NCI-H1092 treated with DMSO at 0.1 percent for 48 hours (cell line): Measurements from ENCODE around the gene MAP2K3.

Experiments
- DNase-seq: peaks from one replicate; lab custom pipeline; 2025; lab: John Stamatoyannopoulos, UW

Gene MAP2K3

DNA sequence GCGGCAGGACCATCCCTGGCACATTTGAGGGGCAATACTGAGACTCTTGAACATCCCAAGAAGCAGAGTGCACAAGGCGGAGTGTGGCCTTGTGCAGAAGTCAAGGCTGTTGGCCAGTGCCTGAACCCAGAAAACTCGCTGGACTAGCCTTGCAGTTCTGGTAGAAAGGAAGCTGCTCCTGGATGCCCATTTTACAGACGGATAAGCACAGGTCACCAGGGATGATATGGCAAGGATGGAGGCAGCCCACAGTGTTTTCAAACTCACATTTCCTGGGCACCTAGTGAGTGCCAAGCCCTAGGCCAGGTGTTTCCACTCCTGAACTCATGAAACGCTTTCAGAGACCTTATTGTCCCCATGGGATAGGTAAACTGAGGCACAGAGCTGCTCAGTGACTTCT lies 1.7 kb upstream of the MAP2K3 start:
- DNase-seq = no peak

DNA sequence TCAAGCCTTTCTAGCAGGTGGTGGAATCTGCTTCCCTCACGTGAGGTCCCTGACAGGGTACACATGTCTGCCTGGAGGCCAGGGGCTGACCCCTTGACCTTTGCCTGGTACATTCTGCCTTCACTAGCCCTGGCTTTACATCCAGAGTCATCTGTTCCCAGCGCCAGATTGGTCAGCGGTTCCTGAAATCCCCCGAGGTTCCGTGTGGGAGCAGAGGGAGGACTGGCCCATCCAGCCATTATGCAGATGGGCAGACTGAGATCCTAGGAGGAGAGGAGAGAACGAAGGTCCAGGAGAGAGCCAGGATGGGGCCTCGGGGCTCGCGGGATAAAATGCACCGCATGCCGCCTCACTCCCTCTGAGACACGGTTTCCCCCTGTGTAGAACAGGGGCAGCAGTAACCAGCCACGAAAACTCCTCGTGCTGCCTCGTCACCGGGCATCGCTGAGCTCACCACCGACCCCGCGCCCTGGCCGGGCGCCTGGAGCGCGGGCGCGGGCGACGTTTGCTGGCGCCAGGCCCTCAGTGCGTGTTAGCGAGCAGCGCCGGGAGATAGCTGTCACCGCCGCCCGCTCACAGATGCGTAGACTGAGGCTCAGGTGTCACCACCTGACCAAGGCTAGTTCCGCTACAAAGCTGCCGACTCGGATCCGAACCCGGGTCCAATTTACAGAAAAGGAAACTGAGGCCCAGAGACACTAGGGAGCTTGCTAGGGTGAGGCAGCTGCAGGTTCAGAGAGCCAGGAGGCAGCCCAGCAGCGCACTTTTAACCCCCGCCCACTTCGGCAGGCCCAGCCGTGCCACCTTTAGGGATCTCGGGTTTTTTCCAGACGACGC lies 811 bp upstream of the MAP2K3 start:
- DNase-seq = no peak

DNA sequence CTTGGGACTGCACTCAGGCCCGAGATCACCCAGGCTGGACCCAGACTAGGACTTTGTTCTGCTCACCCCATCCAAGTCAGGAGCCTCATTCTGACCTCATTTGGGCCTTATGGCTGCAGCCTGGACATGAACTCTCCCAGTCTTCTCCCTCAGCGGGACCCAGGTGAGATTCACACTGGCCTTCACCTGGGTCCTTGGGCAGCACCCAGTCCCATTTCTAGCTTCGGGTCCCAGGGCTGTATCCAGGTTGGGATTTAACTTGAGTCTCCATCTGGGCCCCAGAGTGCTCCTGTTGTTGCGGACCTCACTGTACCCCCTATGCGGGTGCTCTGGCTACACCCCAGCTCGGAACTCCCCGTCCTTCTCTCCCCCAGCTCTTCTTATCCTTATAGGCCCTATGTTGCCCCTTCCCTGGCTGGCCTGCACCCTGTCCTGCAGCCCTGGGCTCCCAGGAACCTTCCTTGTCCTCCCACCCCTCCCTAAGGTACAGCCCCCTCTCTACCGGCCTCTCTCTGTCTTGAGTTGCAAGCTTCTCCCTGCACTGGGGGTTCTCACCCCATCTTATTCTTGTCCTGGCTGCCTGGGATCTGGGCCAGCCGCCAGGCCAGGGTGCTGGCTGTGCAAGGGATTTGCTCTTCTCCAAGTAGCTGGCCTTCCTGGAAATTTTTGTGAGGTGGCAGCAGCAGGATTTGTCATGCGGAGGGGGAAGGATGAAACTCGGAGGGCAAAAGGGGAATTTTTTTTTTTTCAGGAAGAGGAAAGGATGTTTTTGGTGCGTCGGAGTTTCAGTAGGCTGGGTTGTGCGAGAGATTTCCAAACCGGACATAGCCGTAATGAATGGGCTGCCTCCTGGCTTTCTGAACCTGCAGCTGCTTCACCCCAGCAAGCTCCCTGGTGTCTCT lies 904 bp downstream of the MAP2K3 start:
- no peak for DNase-seq

DNA sequence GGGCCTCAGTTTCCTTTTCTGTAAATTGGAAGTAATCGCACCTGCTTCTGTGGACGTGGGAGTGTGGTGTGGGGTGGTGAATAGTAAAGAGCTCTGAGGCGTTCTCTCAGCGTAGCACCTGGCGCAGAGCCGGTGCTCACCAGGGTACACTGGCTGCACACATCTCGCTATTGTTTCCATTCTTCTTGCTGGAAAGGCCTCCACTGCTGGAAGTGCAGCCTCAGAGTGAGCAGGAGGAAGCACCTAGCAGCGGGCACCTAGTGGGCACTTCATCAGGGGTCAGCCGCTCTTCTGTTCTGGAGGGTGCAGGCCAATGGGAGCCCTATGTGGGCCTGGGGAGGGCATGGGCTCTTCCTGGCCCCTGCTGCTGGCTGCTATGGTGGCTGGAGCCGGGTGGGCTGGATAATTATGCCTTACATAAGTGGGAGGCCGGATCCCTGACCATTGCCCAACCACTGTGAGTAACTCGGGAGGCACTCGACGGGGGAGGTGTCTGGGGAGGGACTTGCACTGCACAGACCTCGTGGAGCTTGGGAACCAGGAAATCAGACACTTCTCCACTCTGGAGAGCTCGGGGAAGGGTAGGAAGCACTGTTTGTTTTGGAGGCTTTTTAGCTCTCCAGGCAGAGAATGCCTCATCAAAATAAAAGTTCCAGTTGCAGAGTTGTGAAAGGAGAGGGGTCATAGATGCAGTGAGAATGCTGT lies 1.7 kb downstream of the MAP2K3 start:
- DNase-seq = peak; percentile 53

DNA sequence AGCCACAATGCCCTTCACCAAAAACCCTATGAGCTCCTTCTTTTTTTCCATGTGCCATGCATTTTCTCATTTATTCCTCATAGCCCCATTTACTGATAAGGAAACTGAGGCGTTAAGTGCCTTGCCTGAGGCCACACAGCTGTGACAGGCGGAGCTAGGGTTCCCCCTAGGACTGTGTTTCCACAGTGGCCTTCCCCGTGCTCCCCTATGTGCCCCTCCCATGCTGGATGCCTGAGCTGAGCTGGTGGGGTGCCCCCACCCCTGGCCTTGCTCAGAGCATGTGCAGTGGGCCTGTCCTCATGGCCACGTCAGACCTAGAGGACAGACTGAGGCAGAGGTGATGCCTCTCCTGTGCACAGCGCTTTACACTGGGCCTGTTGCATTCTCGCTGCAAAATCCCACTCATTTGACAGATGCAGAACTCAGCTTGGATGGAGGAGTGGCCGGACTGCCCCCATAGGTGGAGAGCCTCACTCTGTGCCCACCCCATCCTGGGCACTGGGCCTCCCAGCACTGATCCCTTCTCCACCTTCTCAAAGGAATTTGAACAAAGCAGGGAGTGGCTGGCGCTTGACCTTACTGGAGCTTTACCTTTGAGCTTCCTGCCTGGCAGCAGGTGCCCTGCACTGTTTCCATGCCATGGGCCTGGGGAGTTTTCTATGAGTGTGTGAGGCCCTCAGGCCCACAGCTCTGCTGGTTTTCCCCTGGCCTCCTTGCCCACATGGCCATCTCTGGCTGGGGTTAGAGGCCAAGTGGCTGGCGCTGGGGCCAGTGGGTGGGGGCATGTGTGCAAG lies 2.6 kb downstream of the MAP2K3 start:
- no peak for DNase-seq

DNA sequence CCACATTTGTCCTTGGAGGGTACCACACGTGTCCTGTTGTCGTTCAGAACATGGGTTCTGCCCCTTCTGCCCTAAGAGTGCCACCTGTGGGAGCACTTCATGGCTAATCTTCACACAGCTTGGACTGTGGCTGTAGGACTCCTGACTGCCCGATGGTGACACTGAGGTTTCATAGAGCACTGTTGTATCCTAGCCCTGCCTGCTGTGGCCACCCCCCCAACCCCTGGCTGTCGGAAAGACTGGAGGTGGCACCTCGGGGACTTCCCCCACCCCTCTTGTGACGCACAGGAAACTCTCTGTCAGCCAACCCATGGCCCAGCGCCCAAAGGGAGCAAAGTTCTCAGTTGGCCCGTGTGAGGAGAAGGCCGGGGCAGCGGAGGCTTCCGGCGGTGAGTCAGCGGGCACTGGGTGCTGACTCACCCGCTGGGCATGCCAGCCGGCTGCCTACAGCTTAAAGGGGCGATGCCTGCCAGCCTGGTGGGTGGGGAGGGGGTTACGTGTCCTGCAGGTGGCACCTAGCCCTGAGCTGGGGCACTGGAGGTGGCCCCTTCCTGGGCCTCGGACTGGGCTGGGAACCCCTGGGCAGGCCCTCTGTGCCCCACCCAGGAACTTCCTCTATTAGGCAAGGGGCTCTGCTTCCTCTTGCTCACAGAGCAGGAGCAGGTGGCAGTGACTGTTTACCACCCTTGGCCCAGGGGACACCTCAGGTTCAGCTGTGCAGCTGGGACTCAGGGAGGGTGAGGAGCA lies 3.4 kb downstream of the MAP2K3 start:
- DNase-seq = no peak

DNA sequence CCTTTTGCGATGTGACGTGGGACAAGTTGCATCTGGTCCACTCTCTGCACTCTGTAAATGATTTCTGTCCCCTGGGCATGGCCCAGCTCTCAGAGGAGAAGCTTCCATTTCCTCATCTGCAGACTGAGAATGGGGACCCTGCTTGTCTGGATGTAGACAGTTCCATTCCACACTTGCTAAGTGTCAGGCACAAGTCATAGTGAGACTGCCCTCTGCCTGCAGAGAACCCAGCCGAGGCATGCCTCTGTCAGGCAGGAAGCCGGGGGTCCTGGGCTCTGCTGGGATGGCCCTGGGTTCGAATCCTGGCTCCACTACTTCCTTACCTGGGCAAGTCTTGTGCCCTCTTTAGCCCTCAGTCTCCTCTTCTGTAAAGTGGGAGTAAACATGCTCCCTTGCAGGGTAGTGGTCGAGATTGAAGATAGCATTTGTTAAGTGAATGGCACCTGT lies 4.1 kb downstream of the MAP2K3 start:
- no peak for DNase-seq

DNA sequence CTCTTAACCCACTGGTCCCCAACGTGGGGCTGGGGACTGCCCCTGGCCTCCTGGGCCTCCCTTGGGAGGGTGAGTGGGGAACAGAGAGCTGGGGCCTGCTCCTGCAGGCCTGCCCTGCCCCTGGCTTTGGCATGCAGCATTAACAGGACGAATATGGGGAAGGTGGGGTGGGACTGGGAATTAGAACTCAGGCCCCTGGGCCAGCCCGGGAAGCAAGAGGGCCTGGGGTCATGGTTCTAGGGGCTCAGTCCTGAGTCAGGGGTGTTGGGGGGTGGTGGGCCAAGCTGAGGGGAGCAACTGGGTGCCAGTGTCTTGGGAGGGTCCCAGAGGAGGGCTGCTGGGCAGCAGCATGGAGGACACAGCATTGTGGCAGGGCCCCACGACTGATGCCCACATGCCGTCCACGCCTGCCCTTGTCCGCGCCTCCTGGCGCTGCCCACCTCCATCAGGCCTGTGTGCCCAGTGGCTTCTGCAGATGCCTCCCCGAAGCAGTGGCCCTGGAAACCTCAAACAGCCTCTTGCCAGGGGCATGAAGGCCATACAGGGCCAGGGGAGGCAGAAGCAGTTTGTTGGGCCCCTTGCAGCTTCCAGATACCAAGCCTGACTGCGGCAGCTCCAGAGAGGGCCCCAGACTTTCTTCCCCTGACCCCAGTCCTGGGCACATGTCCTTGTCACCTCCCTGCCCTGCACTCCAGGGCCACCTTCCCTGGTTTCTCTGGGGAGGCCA lies 4.8 kb downstream of the MAP2K3 start:
- no peak for DNase-seq

DNA sequence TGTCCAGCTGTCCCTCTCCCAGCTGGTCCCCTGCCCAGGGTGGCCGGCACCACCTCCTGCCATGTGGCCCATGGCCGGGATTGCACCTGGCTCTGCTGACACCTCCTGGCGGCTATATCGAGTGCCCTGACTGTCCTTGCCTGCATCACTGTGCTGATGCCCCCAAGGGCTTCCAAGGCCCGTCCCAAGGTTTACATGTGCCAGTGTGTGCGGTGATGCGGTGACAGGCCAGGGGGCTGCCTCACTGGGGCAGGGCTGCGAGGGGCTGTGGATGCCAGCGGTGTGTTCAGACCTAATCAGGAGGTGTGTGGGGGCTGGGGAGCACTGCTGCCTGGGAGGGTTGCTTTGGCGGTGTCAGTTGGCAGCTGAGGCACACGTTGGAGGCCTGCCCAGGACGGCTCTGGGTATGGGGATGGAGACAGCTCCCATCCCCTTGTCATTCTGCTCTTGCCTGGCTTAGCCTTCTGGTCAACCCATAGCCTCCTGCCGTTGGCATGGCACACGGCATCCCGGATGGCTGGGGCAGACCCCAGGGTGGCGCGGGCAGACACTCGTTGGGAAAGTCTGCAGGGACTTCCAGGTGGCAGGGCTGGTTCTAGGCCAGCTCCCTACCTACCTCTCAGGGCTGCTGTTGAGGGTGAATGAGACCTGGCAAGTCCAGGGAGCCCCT lies 5.5 kb downstream of the MAP2K3 start:
- DNase-seq = peak; percentile 51

DNA sequence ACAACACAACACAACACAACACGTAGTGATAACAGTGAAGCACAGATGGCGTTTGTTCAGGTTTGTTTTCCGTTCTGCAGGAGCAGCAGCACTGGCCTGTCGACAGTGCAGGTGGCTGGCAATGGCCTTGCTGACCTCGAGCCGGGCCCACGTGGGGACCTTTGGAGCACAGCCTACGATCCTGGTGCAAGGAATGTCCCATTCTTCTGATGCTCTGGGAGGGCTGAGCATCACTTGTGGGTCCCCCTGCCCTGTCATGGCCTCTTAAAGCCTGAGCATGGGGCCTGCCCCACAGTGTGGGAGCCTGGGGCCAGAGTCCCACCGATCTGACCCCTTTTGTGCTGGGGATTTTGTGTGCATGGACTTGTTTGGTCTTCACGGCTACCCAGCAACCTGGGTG lies 6.8 kb downstream of the MAP2K3 start:
- no peak for DNase-seq

DNA sequence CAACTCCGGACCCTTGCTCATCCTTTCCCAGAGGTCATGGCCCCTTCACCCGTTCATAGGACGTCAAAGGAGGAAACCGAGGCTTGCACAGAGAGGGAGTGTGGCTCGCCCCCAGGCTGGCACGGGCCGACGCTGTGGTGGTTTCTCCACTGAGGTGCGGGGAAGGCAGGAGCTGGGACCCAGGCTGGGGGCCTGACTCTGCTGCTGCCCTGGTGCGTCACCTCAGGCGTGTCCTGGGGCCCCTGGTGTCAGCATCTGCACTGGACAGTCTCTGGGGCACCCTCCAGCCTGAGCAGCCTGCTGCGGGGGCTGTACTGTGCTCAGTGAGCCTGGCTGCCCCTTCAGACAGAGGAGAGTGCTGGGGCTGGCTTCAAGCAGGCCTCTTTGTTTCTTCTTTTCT lies 7.4 kb downstream of the MAP2K3 start:
- DNase-seq = no peak

DNA sequence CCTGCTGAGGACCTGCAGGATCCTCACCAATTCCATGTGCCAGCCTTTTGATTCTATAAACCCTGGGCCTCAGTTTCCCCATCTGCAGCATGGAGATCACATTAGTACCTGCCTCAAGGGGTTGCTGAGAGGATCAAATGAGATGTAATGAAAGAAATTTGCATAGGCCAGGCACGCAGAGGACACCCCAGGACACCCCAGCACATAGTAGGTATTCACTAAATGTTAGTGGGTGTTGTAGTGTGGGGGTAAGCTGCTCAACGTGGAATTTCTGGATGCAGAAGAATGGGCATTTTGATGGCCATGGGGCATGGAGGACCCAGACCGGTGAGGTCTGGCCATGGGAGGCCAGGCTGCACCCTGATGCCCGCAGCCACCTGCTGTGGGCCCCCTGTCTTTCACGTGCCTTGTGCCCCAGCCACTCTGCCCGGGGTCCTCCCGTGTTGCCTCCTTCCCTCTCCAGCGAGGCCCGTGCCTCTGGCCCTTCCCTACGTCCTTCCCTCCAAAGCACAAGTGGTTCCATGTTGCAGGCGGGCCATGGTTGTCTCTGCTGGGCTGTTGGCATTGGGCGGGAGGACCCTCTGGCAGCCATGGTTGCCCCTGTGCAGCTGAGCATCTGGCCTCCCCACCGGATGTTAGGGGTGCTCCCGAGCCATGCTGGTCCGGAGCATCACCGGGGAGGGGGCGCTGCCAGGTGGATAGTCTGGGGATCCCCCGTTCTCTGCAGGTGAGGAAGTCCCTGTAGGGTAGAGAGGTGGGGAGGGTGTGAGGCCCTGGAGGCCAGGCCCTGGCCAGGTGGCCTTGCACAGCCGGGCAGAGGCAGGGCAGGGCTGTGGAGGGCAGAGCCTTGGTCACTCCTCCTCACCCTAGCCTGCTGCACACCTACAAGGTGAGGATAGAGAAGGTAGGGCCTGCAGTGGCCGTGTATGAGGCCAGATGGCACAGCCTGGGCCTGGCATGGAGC lies 8.6 kb downstream of the MAP2K3 start:
- DNase-seq = no peak

DNA sequence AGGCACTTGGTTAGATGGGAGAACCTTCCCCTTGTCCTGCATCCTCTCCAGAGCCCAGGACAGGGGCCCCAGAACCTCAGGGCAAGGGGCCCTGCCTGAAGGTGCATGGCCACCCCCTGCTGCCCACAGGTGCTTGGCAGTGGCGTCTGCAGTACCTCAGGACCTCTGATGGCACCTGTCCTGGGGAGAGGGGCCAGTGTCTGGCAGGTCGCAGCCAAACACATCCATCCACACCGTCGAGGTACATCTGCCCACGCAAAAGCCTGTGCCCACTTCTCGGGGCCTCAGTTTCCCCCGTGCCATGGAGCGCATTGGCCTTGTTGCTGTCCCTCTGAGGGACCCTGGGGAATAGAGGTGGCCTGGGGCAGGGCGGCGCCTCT lies 9.3 kb downstream of the MAP2K3 start:
- no peak for DNase-seq

DNA sequence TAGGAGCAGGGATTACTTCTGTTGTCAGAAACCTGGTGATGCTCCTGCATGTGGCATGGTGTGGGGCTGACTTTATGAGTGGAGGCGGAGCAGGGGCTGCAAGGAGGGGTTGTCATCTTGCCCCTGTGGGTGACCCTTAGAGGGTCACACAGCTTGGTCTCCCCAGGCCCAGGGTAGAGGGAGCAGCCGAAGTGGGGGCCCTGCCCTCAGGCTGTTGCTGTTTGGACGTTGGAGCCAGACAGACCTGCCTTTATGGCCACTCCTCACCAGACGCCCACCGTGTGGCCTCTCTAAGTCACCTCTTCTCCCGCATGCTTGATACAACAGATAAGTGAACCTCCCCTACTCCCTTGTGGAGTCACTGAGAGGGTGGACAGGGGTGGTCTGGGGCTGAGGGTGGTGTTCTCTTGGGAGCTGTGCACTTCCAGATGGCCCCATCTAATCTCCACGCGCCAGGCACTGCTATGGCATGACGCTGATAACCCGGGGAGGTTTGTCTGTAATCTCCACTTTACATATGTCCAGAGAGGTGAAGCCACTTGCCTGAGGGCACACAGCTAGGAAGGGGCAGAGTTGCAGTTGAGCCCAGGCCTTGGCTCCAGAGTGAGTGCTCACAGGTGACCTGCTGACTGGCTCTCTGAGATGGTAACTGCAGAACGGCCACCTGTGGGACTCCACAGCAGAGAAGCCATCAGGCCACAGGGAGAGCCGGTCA lies 10.0 kb downstream of the MAP2K3 start:
- no peak for DNase-seq

DNA sequence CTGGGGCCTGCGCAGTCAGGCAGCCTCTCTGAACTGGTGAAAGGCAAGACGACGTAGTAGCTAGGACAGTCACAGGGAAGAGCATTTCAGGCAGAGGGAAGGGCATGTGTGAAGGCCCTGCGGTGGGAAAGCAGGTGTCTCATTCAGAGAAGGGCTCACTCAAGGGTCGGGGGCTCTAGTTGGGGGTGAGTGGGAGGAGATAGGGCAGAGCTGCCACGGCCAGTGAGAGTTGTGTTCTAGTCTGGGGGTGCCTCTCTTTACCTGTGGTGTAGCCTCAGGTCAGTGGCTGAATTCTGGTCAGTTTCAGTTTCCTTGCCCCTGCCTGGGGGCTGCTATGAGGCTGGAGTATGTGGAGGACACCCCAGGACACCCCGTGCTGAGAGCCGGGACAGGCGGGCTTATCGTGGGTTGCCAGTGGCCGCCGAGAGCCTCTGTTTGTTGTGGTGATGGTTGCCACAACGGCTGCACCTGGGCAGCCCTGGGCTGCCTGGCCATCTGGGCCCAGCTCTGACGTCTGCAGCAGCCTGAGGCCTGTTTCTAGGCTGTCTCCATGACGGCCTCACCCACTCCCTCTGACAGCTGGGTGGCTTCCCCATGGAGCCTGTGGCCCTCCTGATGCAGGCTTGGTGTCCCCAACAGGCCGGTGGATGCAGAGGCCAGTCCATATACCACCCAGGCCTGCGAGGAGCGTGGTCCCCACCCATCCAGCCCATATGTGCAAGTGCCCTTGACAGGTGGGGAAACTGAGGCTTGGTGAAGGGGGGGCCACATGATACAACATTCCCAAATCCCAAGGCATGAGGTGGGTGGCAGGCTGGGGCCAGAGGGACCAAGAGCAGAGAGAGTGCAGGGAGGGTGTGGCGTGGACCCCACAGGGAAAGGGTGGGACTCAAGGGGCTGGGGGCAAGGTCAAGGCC lies 10.8 kb downstream of the MAP2K3 start:
- DNase-seq = no peak

DNA sequence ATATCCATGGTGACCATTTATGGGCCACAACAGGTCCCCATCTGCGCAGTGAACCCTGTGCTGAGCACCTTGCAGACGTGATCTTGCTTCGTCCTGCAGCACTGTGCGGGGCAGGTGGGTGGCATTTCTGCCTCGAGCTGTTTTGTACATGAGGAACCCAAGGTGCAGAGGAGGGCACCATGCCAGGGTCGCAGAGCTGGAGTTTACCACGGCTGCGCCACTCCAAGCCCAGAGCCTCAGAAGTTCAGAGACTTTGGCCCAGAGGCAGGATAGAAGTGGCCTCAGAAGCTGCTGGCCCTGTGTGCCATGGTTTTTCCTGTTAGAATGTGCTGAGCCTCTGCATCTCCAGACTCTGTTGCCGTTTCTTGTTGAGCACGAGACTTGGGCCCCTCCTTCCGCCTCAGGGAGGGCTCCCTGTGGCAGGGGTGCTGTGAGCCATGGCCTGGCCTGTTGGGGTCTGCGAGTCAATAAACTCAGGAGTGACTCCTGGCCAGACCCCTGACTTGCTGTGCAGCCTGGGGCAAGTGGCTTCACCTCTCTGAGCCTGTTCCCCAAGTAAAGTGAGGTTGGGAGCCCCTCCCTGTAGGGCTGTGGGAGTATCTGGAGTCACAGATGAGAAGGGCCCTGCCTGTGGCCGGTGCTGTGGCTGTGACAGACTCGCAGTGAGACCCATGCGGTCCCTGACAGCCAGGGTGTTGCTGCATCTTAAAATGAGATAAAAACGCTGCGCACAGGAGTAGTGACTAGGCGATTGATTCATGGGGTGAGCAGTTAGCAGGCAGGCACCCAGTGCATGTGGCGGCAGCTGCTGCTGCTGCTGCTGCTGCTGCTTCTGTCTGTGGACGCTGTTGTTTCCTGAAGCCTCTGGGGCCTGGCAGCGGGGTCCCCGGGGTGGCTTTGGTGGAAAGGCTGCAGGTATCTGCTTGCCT lies 11.8 kb downstream of the MAP2K3 start:
- DNase-seq = no peak
